Prostate gland (tissue), 2 donors: Measurements from ENCODE around the gene FOXN1.

Source experiments
- CTCF ChIP-seq, 4 experiments: fragments of 200-600 bp in 2 of 4; fragments of 450-650 bp in 2 of 4; sonication (generic) in 2 of 4; IDR thresholded peaks; 1 replicate in 3 of 4; 2 replicates in 1 of 4; pipeline ENCODE4 v1.5.1; 2016 to 2019; ENCODE audit warnings: antibody characterized with exemption in 4 of 4, mild to moderate bottlenecking in 2 of 4, moderate library complexity in 2 of 4
- POLR2A ChIP-seq: fragments of 450-650 bp; IDR thresholded peaks from one replicate; pipeline ENCODE4 v1.6.1; 2016; ENCODE audit warnings: antibody characterized with exemption, mild to moderate bottlenecking
- POLR2AphosphoS5 ChIP-seq: sonication (generic); formaldehyde crosslinking; IDR thresholded peaks from one replicate; pipeline ENCODE4 v1.6.1; 2017; ENCODE audit warnings: antibody characterized with exemption

- TF ChIP-seq CTCF (IDR thresholded peaks at IDR 0.05) (no peak), POLR2AphosphoS5 (no peak), POLR2A (no peak)
Measured at GRCh38 chr17:28460901-28461300, 45.2 kb upstream of the FOXN1 start.
